T-cell (primary cell): ENCODE data around the gene SPATA9. TPM values are rescaled to one million over a fixed set of nuclear protein-coding genes. Genes with fewer than 3 reads are reported as not detected.

ENCODE experiments used
- ATAC-seq, 4 experiments: fragments of 200-7000 bp in 3 of 4; fragments of 150-1000 bp in 1 of 4; cut with Tn5 transposase; replicated peaks in 1 of 4; 1 replicate in 3 of 4; 2 replicates in 1 of 4; pipeline ENCODE4 v1.10.0; 2021; ENCODE audit warnings: moderate library complexity in 3 of 4, mild to moderate bottlenecking in 2 of 4, moderate number of reproducible peaks in 1 of 4
- CTCF ChIA-PET, 2 donors: fragments of 300-600 bp; sonication (Branson Sonifier 250); formaldehyde crosslinking; loops; one replicate each; lab custom pipeline; 2022; ENCODE audit warnings: antibody characterized with exemption in 2 of 2; lab: Charles Lee
- POLR2A ChIA-PET, 2 donors: fragments of 300-600 bp; sonication (Branson Sonifier 250); formaldehyde crosslinking; loops; one replicate each; lab custom pipeline; 2022; ENCODE audit warnings: antibody characterized with exemption in 2 of 2; lab: Charles Lee
- DNase-seq, 35 experiments: peaks; one replicate each; pipeline versions ENCODE4 v3.0.0 to v3.0.0-alpha.2; 2013 to 2023
- H3K27ac ChIP-seq: one replicate; pipeline ENCODE4 v1.5.1; 2013; ENCODE audit warnings: low read length
- H3K27me3 ChIP-seq, 2 experiments: replicated peaks in 1 of 2; 1 replicate in 1 of 2; 2 replicates in 1 of 2; pipeline versions ENCODE4 v1.6.1 to v1.7.0; 2013; ENCODE audit warnings: low read length in 1 of 2, mixed read lengths in 1 of 2; ENCODE audit not compliant: control insufficient read depth in 2 of 2, insufficient read depth in 2 of 2; ENCODE audit errors: extremely low read depth in 1 of 2
- H3K36me3 ChIP-seq, 2 donors: 1 replicate in 1 of 2; 2 replicates in 1 of 2; pipeline versions ENCODE4 v1.6.1 to v1.7.0; 2013; ENCODE audit warnings: low read length in 1 of 2; ENCODE audit not compliant: control insufficient read depth in 2 of 2, insufficient read depth in 1 of 2; ENCODE audit errors: extremely low read depth in 1 of 2
- H3K4me1 ChIP-seq, 2 experiments: 1 replicate in 1 of 2; 2 replicates in 1 of 2; pipeline versions ENCODE4 v1.6.1 to v1.7.0; 2013; ENCODE audit warnings: low read length in 2 of 2, mixed read lengths in 1 of 2; ENCODE audit not compliant: insufficient read depth in 2 of 2, control insufficient read depth in 1 of 2; ENCODE audit errors: extremely low read depth in 1 of 2
- H3K4me3 ChIP-seq, 2 donors: 1 replicate in 1 of 2; 2 replicates in 1 of 2; pipeline versions ENCODE4 v1.5.1 to v1.7.0; 2013; ENCODE audit warnings: mild to moderate bottlenecking in 2 of 2, low read length in 1 of 2, moderate library complexity in 1 of 2; ENCODE audit not compliant: control insufficient read depth in 1 of 2; ENCODE audit errors: extremely low read depth in 1 of 2
- H3K9me3 ChIP-seq: 2 replicates; pipeline ENCODE4 v1.7.0; 2013
- H3K27ac Mint-ChIP-seq, 2 donors: one replicate each; pipeline ENCODE4 v1.8.0; 2020 to 2021; ENCODE audit warnings: mild to moderate bottlenecking in 2 of 2, mixed read lengths in 2 of 2
- H3K27me3 Mint-ChIP-seq, 2 donors: one replicate each; pipeline ENCODE4 v1.8.0; 2021 to 2022; ENCODE audit warnings: mixed read lengths in 2 of 2
- H3K36me3 Mint-ChIP-seq: one replicate; pipeline ENCODE4 v1.8.0; 2021; ENCODE audit warnings: mixed read lengths
- H3K4me1 Mint-ChIP-seq, 3 donors: one replicate each; pipeline ENCODE4 v1.8.0; 2020 to 2022; ENCODE audit warnings: mixed read lengths in 3 of 3, mild to moderate bottlenecking in 1 of 3
- H3K4me3 Mint-ChIP-seq, 3 donors: one replicate each; pipeline ENCODE4 v1.8.0; 2020 to 2022; ENCODE audit warnings: mild to moderate bottlenecking in 3 of 3, mixed read lengths in 3 of 3, moderate library complexity in 3 of 3
- H3K9me3 Mint-ChIP-seq, 3 donors: one replicate each; pipeline ENCODE4 v1.8.0; 2020 to 2022; ENCODE audit warnings: mixed read lengths in 3 of 3
- WGBS: methylation state at CpG from one replicate; pipeline ENCODE4 v1.1.5; 2013; ENCODE audit warnings: missing lambda C conversion rate; ENCODE audit not compliant: insufficient coverage; 5-methylcytosine and 5-hydroxymethylcytosine counted together
- total RNA-seq, 35 experiments: library from RNA in 6 of 35; stranded (reverse) in 6 of 35; fragments of 120-200 nt in 1 of 35; gene quantifications; one replicate each; pipeline versions ENCODE4 v1.2.1 to v1.2.4 and lab custom pipeline; 2013 to 2026

SPATA9 gene
- total RNA-seq, 5 donors from 2014 or later (not counting 1 experiment from before 2014, with no cell fraction given), result not detected

GRCh38 chr5:95664204-95664786 lies 18.5 kb downstream of the SPATA9 start:
- peaks cover under 1% of the 10 kb centered on the region for H3K36me3 Mint-ChIP-seq

DNA sequence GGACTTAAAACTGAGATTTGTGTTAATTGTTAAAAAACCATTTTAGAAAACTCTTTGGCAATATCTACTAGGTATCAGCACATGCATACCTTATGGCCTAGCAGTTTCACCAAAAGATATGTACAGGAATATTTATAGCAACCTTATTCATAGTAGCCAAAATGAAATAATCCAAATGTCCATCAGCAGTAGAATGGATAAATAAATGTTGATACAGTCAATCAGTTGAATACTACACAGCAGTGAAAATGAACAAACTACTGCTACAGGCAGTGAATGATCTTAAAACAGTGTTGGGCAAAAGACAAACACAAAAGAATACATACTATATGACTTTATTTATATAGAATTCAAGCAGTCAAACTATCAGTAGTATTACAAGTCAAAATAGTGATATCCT lies 19.8 kb downstream of the SPATA9 start:
- ChIA-PET POLR2A (interaction anchor here in 1 of 2 donors (0.5 kb wide), 1 partner anchor 53 kb away, joined by 8 read pairs; no protein-coding TSS in a partner anchor), CTCF (interaction anchor here in 1 of 2 donors (0.8 to 2.4 kb wide), 4 partner anchors 10 to 155 kb away, joined by 3 to 16 read pairs (median 8); no protein-coding TSS in a partner anchor)
- Histone ChIP-seq H3K27ac (no peak overlapping the region), H3K9me3 (no peaks in the 10 kb centered on the region), H3K4me3 (no peak overlapping the region), H3K27me3 (no peaks in the 10 kb centered on the region), H3K4me1 (peaks cover 0 to 5% of the 10 kb centered on the region in 2 experiments), H3K36me3 (no peaks in the 10 kb centered on the region)
- DNase-seq (no peak), ATAC-seq (no peak)
- Mint-ChIP-seq H3K4me1 (peaks cover 0 to 3% (median 0%) of the 10 kb centered on the region in 3 donors), H3K4me3 (no peak overlapping the region), H3K36me3 (peaks cover 6% of the 10 kb centered on the region), H3K27me3 (no peaks in the 10 kb centered on the region), H3K27ac (no peak overlapping the region), H3K9me3 (no peaks in the 10 kb centered on the region)

More at GRCh38 chr5:95664204-95664786, 18.5 kb downstream of the SPATA9 start:
- no peak overlapping the region for H3K4me3 ChIP-seq
- no peaks in the 10 kb centered on the region for H3K27me3 ChIP-seq
- H3K27ac ChIP-seq, result no peak overlapping the region
- no peaks in the 10 kb centered on the region for H3K9me3 ChIP-seq
- no peak overlapping the region for H3K27ac Mint-ChIP-seq
- ATAC-seq, result no peak
- no peak overlapping the region for H3K4me3 Mint-ChIP-seq
- ChIA-PET CTCF (interaction anchor here (0.5 to 2.4 kb wide), 36 partner anchors 9 to 681 kb away, joined by 3 to 16 read pairs (median 4); partner anchors contain the start of genes RFESD (in 2 of the 2), ARSK (in 1 of the 2) and SKIC3 (in 1 of the 2)), POLR2A (interaction anchor here (0.6 kb wide), 2 partner anchors 9 to 119 kb away, joined by 4 read pairs; no protein-coding TSS in a partner anchor)
- no peaks in the 10 kb centered on the region for H3K9me3 Mint-ChIP-seq
- H3K27me3 Mint-ChIP-seq, result no peaks in the 10 kb centered on the region
- H3K36me3 ChIP-seq, result no peaks in the 10 kb centered on the region
- DNase-seq, result peak in 19 of 35 experiments; percentile 4 to 64 (median 24)
- H3K4me1 ChIP-seq, result peaks cover 0 to 5% of the 10 kb centered on the region in 2 experiments
- H3K4me1 Mint-ChIP-seq, result peaks cover 0 to 3% (median 0%) of the 10 kb centered on the region in 3 donors
- 60% methylated on average over 1 of the region's 3 CpGs for WGBS

DNA sequence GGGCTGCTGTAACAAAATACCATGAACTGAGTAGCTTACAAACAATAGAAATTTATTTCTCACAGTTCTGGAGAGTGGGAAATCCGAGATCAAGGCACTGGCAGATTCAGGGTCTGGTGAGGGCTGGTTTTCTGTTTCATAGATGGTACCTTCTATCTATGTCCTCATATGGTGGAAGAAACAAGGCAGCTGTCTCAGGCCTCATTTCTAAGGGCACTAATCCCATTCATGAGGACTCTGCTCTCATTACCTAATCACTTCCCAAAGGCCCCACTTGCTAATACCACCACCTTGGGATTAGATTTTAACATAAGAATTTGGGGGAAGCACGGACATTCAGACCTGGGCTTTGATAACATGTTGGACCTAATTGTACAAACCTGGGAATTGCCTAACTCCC lies 22.7 kb downstream of the SPATA9 start:
- Mint-ChIP-seq H3K4me3 (no peak overlapping the region), H3K4me1 (peaks cover 0 to 3% (median 0%) of the 10 kb centered on the region in 3 donors), H3K27ac (no peak overlapping the region), H3K36me3 (peaks cover 18% of the 10 kb centered on the region), H3K27me3 (no peaks in the 10 kb centered on the region), H3K9me3 (no peaks in the 10 kb centered on the region)
- POLR2A ChIA-PET, result no interaction called here
- no peaks in the 10 kb centered on the region for H3K9me3 ChIP-seq
- DNase-seq, result no peak
- no peaks in the 10 kb centered on the region for H3K27me3 ChIP-seq
- no peak for ATAC-seq
- no peak overlapping the region for H3K4me3 ChIP-seq
- peaks cover 0 to 7% of the 10 kb centered on the region in 2 donors for H3K36me3 ChIP-seq
- peaks cover 0 to 5% of the 10 kb centered on the region in 2 experiments for H3K4me1 ChIP-seq
- CTCF ChIA-PET, result interaction anchor here in 1 of 2 donors (1.6 kb wide), 1 partner anchor 13 kb away, joined by 4 read pairs; the partner anchor contains the start of gene RFESD
- WGBS, result no CpG with 5 or more reads among the region's 2 CpGs
- no peak overlapping the region for H3K27ac ChIP-seq

DNA sequence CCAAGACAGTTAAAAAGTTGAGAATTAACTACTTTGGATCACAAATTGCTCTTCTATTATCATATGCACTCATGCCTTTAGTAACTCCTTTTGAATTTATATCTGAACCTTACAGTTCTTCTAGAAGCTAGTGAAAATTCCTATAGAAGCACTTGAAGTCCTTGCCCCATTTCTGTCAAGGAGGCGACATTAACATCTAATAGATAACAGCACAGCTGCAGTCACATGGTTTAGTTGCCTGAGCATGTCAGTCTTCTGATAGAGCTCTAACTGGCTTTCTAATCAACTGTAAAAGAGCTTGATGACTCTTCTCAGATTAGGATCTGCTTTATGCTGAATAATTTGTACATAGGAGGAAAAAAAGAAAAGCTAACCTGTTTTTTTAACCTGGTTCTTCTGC lies 27.2 kb downstream of the SPATA9 start:
- Histone ChIP-seq H3K27ac (no peak overlapping the region), H3K36me3 (peaks cover 7 to 9% of the 10 kb centered on the region in 2 donors), H3K9me3 (no peaks in the 10 kb centered on the region), H3K4me3 (no peak overlapping the region), H3K4me1 (no peaks in the 10 kb centered on the region), H3K27me3 (no peaks in the 10 kb centered on the region)
- Mint-ChIP-seq H3K4me1 (no peaks in the 10 kb centered on the region), H3K27ac (no peak overlapping the region), H3K27me3 (no peaks in the 10 kb centered on the region), H3K9me3 (no peaks in the 10 kb centered on the region), H3K4me3 (no peak overlapping the region), H3K36me3 (peaks cover 40% of the 10 kb centered on the region)
- ATAC-seq, result no peak
- DNase-seq, result no peak
- CTCF ChIA-PET, result interaction anchor here (0.6 to 0.7 kb wide), 3 partner anchors 9 to 948 kb away, joined by 3 to 5 read pairs (median 4); no protein-coding TSS in a partner anchor
- POLR2A ChIA-PET, result no interaction called here
- no CpG with 5 or more reads among the region's 1 CpG for WGBS

DNA sequence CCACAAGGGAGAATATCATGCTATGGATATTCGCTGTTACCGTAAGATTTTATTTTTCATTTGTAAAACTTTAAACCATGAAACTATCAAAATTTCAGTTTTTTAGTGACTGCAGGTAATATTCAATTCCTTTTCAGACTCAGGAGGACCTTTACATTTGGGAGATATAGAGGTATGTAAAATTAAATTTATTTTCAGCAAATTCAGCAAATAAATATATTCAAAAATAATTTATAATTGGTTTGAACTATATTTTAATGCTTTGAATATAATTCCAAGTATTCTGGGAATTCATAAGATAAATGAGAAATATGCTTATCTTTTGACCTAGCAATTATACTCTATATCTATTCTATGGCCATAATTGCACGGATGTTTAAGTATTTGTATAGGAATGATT lies 28.6 kb downstream of the SPATA9 start:
- Mint-ChIP-seq H3K4me3 (no peak overlapping the region), H3K9me3 (no peaks in the 10 kb centered on the region), H3K36me3 (peaks cover 38% of the 10 kb centered on the region), H3K4me1 (peaks cover 2 to 13% (median 6%) of the 10 kb centered on the region in 3 donors), H3K27me3 (no peaks in the 10 kb centered on the region), H3K27ac (no peak overlapping the region)
- no peak overlapping the region for H3K27ac ChIP-seq
- no CpG with 5 or more reads among the region's 3 CpGs for WGBS
- no peak overlapping the region for H3K4me3 ChIP-seq
- ChIA-PET POLR2A (no interaction called here), CTCF (interaction anchor here (0.6 to 1.4 kb wide), 3 partner anchors 10 to 960 kb away, joined by 3 to 5 read pairs (median 3); no protein-coding TSS in a partner anchor)
- ATAC-seq, result no peak
- peaks cover 7 to 9% of the 10 kb centered on the region in 2 donors for H3K36me3 ChIP-seq
- no peak for DNase-seq
- peaks cover 0 to under 1% of the 10 kb centered on the region in 2 experiments for H3K4me1 ChIP-seq
- H3K9me3 ChIP-seq, result no peaks in the 10 kb centered on the region
- H3K27me3 ChIP-seq, result no peaks in the 10 kb centered on the region

- POLR2A ChIA-PET, result no interaction called here
- H3K4me1 Mint-ChIP-seq, result peaks cover 12 to 18% (median 14%) of the 10 kb centered on the region in 3 donors
- no peaks in the 10 kb centered on the region for H3K27me3 ChIP-seq
- H3K36me3 ChIP-seq, result peaks cover 7 to 9% of the 10 kb centered on the region in 2 donors
- no peaks in the 10 kb centered on the region for H3K9me3 Mint-ChIP-seq
- H3K36me3 Mint-ChIP-seq, result peaks cover 34% of the 10 kb centered on the region
- DNase-seq (no peak), ATAC-seq (no peak)
- no peak overlapping the region for H3K27ac ChIP-seq
- peaks cover 0 to 7% of the 10 kb centered on the region in 2 experiments for H3K4me1 ChIP-seq
- H3K4me3 Mint-ChIP-seq, result no peak overlapping the region
- H3K27ac Mint-ChIP-seq, result no peak overlapping the region
- H3K9me3 ChIP-seq, result no peaks in the 10 kb centered on the region
- CTCF ChIA-PET, result interaction anchor here (1.2 to 1.7 kb wide), 3 partner anchors 11 to 12 kb away, joined by 5 to 6 read pairs (median 5); no protein-coding TSS in a partner anchor
- no peaks in the 10 kb centered on the region for H3K27me3 Mint-ChIP-seq
- H3K4me3 ChIP-seq, result no peak overlapping the region
- 82% methylated on average over 1 of the region's 1 CpG for WGBS
These were observed 29.9 kb downstream of the SPATA9 start for GRCh38 chr5:95652849-95653248.
